Left kidney (tissue), 2 donors: ENCODE data around the gene SLC4A3. TPM values are rescaled to one million over a fixed set of nuclear protein-coding genes. Genes with fewer than 3 reads are reported as not detected.

Source experiments
- DNase-seq: peaks from one replicate; pipeline ENCODE4 v3.0.0-alpha.2; 2013
- polyA plus RNA-seq: library from polyadenylated mRNA; unstranded; fragments of 120-200 nt; gene quantifications from one replicate; pipeline ENCODE4 v1.2.1, GENCODE V29; 2013; ENCODE audit not compliant: insufficient read length

SLC4A3 gene
- polyA plus RNA-seq, 1 donor: 7.9 TPM

DNA sequence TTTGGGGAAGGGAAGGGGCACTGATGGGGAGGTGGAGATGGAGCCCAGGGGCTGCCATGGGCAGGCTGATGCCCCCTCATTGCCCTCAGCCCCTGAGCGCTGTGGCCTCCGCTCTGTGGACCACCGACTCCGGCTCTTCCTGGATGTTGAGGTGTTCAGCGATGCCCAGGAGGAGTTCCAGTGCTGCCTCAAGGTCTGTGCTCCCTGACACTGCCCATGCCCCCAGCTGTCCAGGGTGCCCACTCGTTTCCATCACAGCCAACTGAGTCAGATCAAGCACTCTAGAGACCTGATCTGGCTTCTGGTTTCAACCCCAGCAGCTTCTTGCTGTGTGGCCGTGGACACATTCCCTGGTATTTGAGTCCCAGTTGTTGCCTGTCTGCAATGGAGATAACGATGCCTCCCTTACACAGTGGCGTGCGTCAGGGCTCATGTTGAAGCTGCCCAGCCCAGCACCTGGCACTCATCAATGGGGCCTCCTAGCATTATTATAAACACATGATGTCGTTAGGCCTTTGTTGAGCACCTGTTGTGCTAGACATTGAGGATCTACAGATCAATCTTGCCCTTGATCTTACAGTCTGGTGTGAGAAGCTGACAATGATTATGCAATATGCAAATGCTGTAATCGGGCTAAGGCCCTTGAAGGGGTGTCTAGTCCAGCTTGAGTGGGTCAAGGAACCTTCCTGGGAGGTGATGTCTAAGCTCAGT is 15.4 kb upstream of the SLC4A3 start:
- DNase-seq: no peak

DNA sequence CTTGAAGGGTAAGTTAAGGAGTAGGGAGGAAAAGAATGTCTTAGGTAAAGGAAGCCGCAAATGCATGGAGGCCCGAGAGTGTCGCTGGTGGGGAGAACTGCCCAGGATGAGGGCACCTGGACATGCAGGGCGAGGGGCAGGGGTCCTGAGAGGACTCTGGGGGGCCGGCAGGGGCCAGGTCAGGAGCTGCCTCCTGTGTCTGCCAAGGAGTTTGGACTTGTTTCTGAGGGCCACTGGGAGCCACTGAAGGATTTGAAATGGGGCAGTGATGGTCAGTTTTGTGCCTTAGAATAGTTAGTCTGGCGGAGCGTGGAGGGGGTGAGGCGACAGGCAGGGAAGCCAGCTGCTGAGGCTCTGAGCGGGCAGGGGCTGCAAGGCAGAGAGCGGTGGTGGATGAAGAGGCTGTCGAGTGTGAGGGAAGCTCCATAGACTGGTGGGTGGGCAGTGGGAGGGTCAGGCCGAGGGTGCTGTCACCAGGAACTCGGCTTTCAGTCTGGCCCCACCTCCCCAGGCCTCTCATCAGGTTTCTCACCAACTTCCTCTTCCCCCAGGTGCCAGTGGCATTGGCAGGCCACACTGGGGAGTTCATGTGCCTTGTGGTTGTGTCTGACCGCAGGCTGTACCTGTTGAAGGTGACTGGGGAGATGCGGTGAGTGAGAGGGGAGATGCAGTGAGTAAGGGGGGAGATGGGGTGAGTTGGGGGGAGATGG is 14.7 kb upstream of the SLC4A3 start:
- no peak for DNase-seq

DNA sequence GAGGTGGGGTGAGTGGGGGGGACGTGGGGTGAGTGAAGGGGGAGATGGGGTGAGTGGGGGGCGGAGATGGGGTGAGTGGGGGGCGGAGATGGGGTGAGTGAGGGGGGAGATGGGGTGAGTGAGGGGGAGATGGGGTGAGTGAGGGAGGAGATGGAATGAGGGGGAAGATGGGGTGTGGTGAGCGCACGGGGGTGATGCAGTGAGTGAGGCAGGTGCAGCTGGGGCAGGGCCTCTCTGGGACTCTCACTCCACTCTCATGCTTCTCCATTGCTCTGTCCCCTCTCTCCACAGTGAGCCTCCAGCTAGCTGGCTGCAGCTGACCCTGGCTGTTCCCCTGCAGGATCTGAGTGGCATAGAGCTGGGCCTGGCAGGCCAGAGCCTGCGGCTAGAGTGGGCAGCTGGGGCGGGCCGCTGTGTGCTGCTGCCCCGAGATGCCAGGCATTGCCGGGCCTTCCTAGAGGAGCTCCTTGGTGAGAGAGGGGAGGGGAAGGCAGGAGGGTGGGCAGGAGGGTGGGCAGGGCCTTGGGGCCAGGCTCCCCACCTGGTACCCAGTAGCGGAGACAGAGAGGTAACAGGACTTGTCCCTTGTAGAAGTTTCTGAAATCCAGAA is 13.9 kb upstream of the SLC4A3 start:
- no peak for DNase-seq

DNA sequence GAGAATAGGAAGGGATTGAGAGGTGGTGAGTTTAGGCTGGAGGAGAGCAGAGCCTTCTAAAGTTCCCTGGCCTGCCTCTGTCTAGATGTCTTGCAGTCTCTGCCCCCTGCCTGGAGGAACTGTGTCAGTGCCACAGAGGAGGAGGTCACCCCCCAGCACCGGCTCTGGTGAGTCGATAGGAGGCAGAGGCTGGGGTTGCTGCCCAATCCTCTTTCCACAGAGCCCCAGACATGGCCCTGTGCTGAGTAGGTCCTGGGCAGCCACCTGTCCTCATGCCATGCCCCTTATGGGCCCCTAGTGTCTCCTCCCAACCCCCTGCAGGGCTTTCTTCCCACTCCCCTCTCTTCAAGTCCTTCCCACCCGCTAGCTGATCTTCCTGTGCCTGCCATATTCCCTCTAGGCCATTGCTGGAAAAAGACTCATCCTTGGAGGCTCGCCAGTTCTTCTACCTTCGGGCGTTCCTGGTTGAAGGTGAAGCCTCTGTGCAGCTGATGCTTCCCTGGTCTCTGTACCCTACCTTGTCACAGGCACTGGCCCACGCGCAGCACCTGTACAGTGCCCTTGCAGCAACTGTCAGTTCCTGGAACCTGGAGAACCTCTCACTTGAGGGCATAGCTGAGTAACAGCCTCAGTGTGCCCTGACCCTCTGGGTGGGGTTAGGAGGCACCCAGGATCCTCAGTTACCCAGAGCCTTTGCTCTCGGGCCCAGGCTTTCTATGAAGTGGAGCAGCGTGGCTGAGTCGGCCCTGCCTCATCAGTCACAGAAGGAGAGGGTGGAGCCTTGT is 13.2 kb upstream of the SLC4A3 start:
- DNase-seq: no peak

DNA sequence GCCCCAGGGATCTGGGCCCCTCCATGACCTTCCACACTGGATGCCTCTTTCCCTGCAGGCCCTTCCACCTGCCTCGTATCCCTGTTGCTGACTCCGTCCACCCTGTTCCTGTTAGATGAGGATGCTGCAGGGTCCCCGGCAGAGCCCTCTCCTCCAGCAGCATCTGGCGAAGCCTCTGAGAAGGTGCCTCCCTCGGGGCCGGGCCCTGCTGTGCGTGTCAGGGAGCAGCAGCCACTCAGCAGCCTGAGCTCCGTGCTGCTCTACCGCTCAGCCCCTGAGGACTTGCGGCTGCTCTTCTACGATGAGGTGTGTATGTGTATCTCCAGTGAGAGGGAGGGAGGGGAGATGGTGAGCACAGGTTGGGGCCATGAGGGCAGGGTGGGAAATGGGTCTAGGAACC is 12.4 kb upstream of the SLC4A3 start:
- DNase-seq: no peak

DNA sequence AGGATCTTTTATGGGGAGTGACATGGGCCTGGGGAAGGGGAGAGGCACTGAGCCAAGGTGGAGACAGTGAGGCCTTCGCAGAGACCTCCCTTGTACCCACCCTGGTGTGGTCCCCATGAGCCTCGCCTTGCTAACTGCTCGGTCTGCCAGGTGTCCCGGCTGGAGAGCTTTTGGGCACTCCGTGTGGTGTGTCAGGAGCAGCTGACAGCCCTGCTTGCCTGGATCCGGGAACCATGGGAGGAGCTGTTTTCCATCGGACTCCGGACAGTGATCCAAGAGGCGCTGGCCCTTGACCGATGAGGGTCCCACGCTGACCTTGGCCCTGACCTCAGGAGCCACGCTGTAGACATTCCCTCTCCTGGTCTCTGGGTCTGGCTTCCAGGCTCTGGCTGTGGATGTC is 11.5 kb upstream of the SLC4A3 start:
- DNase-seq: no peak

DNA sequence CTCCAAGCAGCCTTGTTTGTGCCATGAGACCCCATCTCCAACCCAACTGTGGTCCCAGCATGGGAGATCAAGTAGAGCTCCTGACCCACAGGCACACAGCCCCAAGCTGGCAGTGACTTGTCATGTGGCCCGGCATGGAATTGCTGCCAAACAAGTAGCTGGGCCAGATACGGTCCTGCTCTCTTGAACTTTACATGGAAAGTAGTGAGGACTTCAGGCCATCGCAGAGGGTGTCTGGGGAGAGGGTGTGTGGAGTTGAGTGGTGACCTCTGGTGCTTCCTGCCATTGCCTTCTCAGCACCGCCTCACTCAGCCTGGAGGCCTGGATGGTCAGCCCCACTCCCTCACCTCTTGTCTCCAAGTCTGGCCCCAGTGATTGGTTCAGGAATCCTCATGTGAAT is 10.9 kb upstream of the SLC4A3 start:
- DNase-seq: no peak

DNA sequence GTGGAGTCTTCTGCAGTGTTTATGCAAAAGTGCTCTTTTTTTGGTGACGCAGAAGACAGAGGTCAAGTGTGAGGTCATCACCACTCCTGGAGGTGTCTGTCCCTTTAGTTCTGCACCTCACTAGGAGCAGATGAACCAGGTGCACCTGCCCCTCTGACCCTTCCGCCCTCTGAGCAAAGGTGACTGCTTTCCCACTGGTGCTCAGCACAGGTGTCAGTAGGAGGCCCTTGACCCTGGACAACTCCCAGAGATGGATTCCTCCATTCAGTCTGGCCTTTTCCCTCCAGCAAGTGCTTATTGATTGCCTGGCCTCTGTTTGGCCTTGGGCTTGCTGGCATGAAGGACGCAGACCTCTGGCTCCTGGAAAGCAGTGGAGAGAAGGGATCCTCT is 8.7 kb upstream of the SLC4A3 start:
- no peak for DNase-seq

DNA sequence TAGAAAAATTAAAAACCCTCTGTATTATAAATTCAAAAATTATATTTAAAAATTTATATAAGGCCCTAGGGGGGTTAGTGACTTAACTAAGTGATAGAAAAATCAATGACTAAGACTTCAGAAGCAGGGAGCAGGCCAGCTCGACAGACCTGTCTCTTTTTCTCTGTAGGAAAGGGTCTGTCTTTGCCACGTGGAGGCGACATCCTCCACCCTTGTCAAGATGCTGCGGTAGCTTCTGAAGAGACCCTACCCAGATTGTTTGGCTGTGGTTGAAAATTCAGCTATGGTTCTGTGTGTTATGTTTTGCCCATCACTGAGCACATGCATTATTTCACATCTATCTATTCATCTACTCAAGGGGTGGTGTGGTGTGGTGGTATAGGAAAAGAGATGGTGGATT is 8.2 kb upstream of the SLC4A3 start:
- no peak for DNase-seq

DNA sequence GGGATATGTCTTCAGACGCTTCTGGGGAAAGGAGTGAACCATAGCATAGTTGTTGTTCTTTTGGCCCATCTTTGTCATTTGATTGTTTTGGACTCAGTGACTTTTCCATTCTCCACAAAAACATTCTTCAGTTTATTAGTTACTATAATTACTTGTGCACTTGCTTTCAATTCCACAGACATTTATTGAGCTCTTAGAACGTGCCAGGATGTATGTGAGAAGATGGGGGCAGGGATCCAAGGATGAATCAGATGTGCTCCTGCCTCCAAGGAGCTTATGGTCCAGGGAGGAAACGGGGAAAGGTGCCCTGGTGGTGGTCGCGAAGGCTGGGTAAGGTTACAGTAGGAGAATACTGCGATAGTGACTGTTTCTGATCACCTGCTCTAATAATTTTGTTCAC is 6.9 kb upstream of the SLC4A3 start:
- DNase-seq: no peak

DNA sequence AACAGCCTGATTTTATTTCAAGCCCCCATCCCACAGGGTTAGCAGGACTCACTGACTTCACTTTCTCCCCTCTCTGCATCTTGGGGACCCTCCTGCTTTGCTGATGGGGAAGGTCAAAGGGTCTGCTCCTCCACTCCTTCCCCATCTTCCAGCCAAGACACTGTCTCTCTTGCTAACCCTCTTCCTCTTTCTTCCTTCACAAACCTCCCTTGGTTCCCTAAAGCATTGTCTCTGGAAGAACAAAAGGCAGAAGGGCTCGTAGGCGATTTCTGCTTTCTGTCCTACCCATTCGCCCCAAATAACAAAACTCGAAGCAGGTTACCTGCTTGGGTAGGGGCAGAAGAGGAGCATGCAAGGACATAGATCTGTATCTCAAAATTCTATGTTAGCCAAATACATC is 5.5 kb upstream of the SLC4A3 start:
- no peak for DNase-seq

DNA sequence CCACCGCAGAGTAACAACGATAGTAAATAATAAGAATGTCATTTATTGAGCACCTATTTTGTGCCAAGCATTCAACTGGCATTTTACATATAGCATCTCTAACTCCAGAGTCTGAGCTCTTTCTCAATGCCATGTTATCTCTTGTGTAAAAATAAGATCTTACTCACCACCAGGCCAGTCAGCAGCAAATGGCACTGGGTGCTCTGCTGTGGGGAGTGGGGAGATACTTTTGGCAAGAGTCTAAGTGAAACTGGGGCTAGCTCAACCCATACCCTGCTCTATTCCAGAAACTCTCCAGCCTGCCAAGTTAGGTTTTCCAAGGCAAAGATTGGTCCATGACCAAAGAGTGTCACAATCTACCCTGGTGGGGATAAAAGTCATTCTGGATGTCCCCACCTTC is 5.0 kb upstream of the SLC4A3 start:
- no peak for DNase-seq

DNA sequence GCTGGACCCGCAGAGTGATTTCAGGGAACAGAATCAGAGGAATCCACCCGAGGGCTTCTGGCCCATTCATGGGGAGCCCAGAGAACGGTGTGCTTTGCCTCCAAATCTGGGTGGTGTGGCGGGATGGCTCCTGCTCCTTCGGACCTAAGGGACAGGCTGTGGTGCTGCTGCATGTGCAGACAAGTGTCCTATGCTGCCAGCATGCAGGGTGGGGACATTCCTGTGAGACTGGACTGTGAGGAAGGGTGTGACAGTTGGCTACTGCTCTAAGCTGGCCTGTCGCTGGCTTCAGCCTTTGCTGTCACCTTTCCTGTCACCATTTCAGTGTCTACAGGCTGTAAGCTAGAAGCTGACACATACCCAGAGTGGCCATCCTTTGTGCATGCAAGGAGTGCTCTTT is 2.9 kb upstream of the SLC4A3 start:
- no peak for DNase-seq

DNA sequence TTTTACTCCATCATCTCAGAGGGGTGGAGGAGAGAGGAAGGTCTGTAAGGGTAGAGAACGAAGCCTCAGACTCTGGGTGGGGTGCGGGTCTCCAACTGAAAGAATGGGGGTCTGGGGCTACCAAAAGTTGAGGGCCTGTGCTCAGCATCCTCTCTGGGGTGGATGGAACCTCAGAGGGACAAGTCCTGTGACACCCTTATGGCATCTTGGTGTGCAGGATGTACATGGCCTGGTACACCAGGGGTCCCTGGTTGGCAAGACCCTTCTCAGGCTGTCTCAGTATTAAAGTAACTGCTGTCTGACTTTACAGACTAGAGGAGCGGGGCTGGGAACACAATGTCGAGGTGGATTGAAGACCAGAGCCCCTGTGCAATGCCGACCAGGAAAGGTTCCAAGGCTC is 2.3 kb upstream of the SLC4A3 start:
- no peak for DNase-seq

DNA sequence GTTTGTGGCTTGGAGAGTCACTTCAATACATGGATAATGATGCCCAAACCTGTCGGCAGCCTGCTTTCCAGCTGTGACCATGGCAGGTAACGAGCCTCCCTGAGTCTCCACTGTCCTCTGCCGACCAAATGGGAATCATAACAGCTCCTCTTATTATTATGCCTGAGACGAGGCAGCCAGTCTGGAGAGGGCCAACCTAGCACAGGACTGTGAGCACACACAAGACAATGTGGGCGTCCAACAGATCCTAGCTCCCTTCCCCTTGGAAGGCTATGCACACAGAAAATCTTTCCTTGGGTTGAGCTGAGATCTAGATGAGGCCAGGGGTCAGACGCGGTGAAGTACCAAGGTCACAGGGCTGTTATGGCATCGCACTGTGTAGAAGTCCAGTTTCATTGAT is 890 bp upstream of the SLC4A3 start:
- no peak for DNase-seq

DNA sequence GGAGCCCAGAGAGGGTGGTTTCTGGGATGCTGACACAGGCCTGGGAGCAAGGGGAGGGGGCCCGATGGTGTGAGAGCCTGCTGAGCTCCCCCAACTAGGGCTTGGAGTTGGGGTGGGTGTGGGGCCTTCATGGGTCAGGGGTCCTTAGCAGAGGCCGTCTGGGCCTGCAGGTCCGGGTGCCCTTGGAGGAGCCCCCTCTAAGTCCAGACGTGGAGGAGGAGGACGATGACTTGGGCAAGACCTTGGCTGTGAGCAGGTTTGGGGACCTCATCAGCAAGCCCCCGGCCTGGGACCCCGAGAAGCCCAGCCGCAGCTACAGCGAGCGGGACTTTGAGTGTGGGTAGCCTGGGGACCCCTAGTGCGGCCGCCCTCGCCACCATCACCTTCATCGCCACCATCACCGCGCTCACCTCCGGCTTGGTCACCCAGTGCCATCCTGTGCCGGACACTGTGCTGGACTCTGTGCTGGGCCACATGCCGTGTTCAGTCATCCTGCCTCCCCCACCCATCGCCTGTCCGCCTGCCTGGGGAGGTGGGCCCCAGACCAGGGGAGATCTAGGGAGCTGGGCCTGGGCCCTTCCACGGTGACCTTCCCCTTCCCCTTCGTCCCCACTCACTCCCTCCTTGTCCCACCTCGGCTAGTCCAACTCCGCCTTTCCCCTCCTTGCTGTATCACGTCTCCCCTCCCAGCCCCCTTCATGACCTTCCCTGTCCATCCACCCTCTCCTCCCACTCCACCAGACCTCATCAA is 980 bp downstream of the SLC4A3 start:
- DNase-seq: no peak

DNA sequence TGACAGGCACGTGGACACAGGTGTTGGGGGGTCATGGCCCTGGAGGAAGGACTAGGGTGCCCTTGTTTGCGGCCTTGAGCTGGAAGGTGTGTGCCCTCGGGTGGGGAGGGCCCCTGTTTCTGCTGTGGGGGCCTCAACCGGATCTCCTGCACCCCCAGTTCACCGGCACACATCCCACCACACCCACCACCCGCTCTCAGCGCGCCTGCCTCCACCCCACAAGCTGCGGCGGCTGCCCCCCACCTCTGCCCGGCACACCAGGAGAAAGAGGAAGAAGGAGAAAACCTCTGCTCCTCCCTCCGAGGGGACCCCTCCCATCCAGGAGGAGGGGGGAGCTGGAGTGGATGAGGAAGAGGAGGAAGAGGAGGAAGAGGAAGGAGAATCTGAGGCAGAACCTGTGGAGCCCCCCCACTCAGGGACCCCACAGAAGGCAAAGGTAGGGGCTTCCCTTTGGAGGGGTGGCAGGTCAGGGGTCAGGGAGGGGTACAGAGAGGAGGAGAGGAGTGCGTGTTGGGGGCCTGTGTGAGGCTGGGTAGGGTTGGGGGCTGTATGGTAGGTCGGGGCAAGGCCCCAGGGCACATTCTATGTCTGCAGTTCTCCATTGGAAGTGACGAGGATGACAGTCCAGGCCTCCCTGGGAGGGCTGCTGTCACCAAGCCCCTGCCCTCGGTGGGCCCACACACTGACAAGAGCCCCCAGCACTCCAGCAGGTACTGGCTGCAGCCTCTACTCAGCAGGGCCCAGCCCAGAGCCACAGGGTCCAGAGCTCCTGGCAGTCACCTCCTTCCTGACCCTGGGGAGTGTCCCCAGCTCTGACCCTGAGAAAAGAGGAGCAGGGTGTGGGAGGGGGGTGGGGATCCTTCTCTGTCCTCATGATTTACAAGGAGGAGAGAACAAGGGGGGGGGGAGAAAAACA is 1.8 kb downstream of the SLC4A3 start:
- no peak for DNase-seq

DNA sequence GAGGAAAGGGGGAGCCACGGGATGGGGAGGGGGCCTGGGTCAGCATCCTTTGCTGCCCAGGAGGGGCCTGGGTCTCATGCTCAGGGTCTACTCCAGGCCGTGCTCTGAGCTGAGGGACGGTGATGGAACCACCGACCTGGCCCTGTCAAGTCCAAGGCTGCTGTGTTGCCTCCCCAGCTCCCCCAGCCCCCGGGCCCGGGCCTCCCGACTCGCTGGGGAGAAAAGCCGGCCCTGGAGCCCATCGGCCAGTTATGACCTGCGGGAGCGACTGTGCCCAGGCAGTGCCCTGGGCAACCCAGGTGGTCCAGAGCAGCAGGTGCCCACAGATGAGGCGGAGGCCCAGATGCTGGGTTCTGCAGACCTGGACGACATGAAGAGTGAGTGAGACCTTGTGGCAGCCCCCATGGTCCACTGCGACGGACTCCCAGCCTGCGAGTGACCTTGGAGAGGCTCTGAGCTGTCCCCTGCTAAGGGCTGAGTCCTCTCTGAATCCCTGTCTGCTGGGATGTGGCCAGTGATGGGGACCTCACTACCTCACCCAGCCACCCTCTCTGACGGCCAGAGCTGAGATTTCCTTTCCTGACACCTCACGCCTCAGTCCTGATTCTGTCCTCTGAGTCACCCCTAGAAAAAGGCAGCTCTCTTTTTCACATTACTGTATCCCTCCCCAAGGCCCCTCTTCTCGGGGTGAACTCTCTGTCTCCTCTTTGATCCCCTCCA is 2.7 kb downstream of the SLC4A3 start:
- DNase-seq: no peak

DNA sequence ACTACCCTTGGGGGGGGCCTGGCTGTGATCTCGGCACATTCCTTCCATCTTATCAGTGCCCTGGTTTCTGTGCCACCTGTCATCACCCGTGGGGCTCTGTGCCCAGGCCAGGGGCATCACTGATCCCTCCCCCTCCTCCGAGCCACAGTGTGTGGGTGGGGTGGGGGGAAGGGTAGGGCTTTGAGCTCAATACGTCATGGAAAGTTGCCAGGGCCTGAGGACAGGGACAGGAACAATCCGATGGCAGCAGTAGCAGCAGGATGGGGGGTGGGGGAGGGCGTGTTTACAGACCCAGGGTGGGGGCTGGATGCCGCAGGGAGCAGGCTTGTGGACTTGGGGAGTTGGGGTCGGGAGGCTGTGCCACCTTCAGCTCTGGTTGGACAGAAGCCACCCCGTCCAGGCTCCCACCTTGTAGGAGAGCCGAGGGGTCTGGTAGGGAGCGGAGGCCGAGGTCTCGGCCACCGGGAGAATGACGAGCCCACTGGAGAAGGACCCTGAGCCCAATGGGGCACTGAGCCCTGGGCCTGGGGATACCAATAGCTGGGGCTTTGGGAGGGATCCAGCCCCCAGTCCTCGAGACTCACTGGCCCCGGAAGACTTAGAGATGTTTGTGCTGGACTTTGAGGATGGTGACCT is 3.5 kb downstream of the SLC4A3 start:
- no peak for DNase-seq

DNA sequence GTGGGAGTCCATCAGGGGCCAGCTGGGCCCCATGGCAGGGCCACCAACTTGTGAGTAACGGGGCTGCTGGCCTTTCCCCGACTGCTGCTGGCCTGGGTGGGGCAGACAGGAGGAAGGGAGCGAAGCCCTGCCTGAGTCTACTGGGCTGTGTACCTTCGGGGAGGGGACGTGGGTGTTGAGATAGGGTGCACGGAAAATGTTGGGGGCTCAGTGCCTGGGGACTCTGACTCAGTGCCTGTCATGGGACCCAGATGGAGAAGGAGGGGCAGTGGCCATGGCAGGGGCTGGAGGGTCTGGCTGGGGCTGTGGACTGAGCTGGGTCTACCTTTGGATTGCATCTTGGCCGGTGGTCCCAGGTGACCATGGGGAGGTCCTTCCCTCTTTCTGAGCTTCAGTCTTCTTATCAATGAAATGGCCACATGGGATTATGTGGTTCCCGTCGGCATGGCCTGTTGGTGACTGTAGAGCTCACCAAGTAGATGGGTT is 4.0 kb downstream of the SLC4A3 start:
- no peak for DNase-seq
